Midbrain (tissue), 1 donor: ENCODE data around the gene ANKMY1.

Source experiments
- DNase-seq: peaks from one replicate; lab custom pipeline; 2025; lab: John Stamatoyannopoulos, UW

ANKMY1 gene

DNA sequence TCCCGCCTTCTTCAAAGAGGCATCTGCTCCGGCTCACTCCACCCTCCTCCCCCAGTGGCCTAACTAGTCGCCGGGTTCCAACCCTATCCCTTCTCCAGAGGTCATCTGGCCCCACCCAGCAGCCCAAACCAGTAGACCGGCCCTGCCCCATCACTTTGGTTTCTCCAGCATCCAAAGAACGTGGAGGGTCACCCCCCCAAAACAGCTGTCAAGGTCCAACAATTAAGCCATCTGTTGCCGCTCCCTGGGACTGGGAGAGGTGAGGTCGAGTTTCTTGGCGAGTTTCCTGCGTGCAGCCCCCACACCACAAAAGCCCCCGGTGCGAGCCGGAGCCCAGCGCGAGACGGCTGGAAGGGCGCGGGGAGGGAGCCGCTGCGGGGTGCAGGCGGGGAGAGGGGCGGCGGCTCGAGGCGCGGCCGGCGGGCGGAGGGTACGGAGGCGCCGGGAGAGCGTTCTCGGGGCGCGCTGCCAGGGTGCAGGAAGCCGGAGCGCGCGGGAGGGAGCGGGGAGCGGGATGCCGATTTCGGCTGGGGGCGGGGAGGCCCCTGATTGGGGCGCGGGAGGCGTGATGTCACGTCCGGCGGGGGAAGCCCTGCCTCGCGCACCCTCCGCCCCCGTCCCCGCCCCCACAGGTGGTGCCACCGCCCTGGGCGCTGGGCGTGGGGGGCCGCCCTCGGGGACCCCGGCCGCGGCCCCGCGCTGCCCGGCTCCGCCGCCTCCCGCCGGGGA lies 122.9 kb downstream of the ANKMY1 start:
- DNase-seq = peak; percentile 83

GRCh38 chr2:240433973-240434727 lies 123.6 kb downstream of the ANKMY1 start:
- DNase-seq = no peak

- DNase-seq = no peak
Observed at GRCh38 chr2:240432820-240433801, 124.7 kb downstream of the ANKMY1 start.

- no peak for DNase-seq
Observed at GRCh38 chr2:240432430-240432819, 125.4 kb downstream of the ANKMY1 start.

GRCh38 chr2:240431661-240432424 lies 125.9 kb downstream of the ANKMY1 start:
- no peak for DNase-seq

GRCh38 chr2:240431271-240431660 lies 126.5 kb downstream of the ANKMY1 start:
- DNase-seq = no peak

GRCh38 chr2:240430595-240430994 lies 127.2 kb downstream of the ANKMY1 start:
- DNase-seq = no peak

GRCh38 chr2:240429872-240430491 lies 127.8 kb downstream of the ANKMY1 start:
- no peak for DNase-seq
